Measurements from ENCODE around the gene RNF20. TPM values are rescaled to one million over a fixed set of nuclear protein-coding genes. Genes with fewer than 3 reads are reported as not detected.

RNF20 gene
- total and polyA plus RNA-seq, 10 donors: 8.3 to 46.1 (median 23.3) TPM

DNA sequence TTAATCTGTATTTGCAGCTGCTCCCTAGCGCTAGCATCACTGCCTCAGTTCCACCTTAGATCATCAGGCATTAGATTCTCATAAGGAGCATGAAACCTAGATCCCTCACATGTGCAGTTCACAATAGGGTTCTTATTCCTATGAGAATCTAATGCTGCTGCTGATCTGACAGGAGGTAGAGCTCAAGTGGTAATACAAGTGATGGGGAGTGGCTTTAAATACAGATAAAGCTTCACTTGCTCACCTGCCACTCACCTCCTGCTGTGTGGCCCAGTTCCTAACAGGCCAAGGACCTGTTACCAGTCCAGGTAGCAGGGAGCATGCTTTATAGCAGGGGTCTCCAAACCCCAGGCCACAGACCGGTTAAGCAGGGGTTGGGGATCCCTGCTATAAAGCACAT lies 22.6 kb upstream of the RNF20 start:
- 86 to 98% (median 89%) methylated on average over 2 of the region's 2 CpGs for WGBS, 5 donors

GRCh38 chr9:101512116-101512515 lies 21.5 kb upstream of the RNF20 start:
- intact Hi-C loops (cut with DNase I; ENCODE audit: low total_unique reads): no loop called here
- H3K4me3 ChIP-seq: no peak overlapping the region
- no peaks in the 10 kb centered on the region for H3K27me3 ChIP-seq (replicated peaks in 1 of 7)
- DNase-seq: no peak
- TF ChIP-seq POLR2A (IDR thresholded peaks at IDR 0.05) (no peak), POLR2AphosphoS5 (IDR thresholded peaks at IDR 0.05) (no peak)
- TF ChIP-seq, protein P1, sequence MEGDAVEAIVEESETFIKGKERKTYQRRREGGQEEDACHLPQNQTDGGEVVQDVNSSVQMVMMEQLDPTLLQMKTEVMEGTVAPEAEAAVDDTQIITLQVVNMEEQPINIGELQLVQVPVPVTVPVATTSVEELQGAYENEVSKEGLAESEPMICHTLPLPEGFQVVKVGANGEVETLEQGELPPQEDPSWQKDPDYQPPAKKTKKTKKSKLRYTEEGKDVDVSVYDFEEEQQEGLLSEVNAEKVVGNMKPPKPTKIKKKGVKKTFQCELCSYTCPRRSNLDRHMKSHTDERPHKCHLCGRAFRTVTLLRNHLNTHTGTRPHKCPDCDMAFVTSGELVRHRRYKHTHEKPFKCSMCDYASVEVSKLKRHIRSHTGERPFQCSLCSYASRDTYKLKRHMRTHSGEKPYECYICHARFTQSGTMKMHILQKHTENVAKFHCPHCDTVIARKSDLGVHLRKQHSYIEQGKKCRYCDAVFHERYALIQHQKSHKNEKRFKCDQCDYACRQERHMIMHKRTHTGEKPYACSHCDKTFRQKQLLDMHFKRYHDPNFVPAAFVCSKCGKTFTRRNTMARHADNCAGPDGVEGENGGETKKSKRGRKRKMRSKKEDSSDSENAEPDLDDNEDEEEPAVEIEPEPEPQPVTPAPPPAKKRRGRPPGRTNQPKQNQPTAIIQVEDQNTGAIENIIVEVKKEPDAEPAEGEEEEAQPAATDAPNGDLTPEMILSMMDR (IDR thresholded peaks at IDR 0.05 in 8 of 11, conservative IDR thresholded peaks at IDR 0.05 in 3 of 11): no peak
- 52 to 74% (median 62%) methylated on average over 3 of the region's 3 CpGs for WGBS, 5 donors
- H3K36me3 ChIP-seq: no peaks in the 10 kb centered on the region
- no peak overlapping the region for H3K27ac ChIP-seq
- no peaks in the 10 kb centered on the region for H3K4me1 ChIP-seq
- H3K9me3 ChIP-seq: no peaks in the 10 kb centered on the region

More for the DNA sequence above, 22.6 kb upstream of the RNF20 start:
- H3K9me3 ChIP-seq: no peaks in the 10 kb centered on the region
- DNase-seq: no peak
- H3K36me3 ChIP-seq: no peaks in the 10 kb centered on the region
- intact Hi-C loops (cut with DNase I; ENCODE audit: low total_unique reads): no loop called here
- TF ChIP-seq POLR2A (IDR thresholded peaks at IDR 0.05): no peak
- no peak for TF ChIP-seq POLR2AphosphoS5 (IDR thresholded peaks at IDR 0.05)
- TF ChIP-seq, protein P1 (IDR thresholded peaks at IDR 0.05 in 8 of 11, conservative IDR thresholded peaks at IDR 0.05 in 3 of 11): no peak
- no peak overlapping the region for H3K27ac ChIP-seq
- H3K27me3 ChIP-seq (replicated peaks in 1 of 7): no peaks in the 10 kb centered on the region
- no peak overlapping the region for H3K4me3 ChIP-seq
- no peaks in the 10 kb centered on the region for H3K4me1 ChIP-seq

GRCh38 chr9:101513351-101513750 lies 20.3 kb upstream of the RNF20 start:
- intact Hi-C loops (cut with DNase I; ENCODE audit: low total_unique reads): no loop called here
- DNase-seq: no peak
- Histone ChIP-seq H3K4me1 (no peaks in the 10 kb centered on the region), H3K27ac (no peak overlapping the region), H3K9me3 (peaks cover 0 to under 1% (median 0%) of the 10 kb centered on the region in 8 donors), H3K36me3 (no peaks in the 10 kb centered on the region), H3K27me3 (replicated peaks in 1 of 7) (no peaks in the 10 kb centered on the region), H3K4me3 (no peak overlapping the region)
- TF ChIP-seq, protein P1 (IDR thresholded peaks at IDR 0.05 in 8 of 11, conservative IDR thresholded peaks at IDR 0.05 in 3 of 11): no peak
- TF ChIP-seq POLR2AphosphoS5 (IDR thresholded peaks at IDR 0.05): no peak
- TF ChIP-seq POLR2A (IDR thresholded peaks at IDR 0.05): no peak

GRCh38 chr9:101514071-101514470 lies 19.6 kb upstream of the RNF20 start:
- DNase-seq: no peak
- WGBS, 5 donors: 49 to 71% (median 70%) methylated on average over 2 of the region's 2 CpGs
- intact Hi-C loops (cut with DNase I; ENCODE audit: low total_unique reads): no loop called here
- Histone ChIP-seq H3K4me1 (no peaks in the 10 kb centered on the region), H3K27ac (no peak overlapping the region), H3K9me3 (peaks cover 0 to 8% (median 0%) of the 10 kb centered on the region in 8 donors), H3K27me3 (replicated peaks in 1 of 7) (no peaks in the 10 kb centered on the region), H3K36me3 (no peaks in the 10 kb centered on the region), H3K4me3 (no peak overlapping the region)
- TF ChIP-seq POLR2AphosphoS5 (IDR thresholded peaks at IDR 0.05) (no peak), POLR2A (IDR thresholded peaks at IDR 0.05) (no peak)
- TF ChIP-seq, protein P1 (IDR thresholded peaks at IDR 0.05 in 8 of 11, conservative IDR thresholded peaks at IDR 0.05 in 3 of 11): no peak
